Measurements from ENCODE around the gene CTBP2. TPM values are rescaled to one million over a fixed set of nuclear protein-coding genes. Genes with fewer than 3 reads are reported as not detected.

CTBP2 gene
- total and polyA plus RNA-seq, 10 of the 15 experiments (the other 5 are each of a cell fraction or from before 2014, with no cell fraction given), result 0.02 to 0.72 (median 0.06) TPM; not detected in 2

DNA sequence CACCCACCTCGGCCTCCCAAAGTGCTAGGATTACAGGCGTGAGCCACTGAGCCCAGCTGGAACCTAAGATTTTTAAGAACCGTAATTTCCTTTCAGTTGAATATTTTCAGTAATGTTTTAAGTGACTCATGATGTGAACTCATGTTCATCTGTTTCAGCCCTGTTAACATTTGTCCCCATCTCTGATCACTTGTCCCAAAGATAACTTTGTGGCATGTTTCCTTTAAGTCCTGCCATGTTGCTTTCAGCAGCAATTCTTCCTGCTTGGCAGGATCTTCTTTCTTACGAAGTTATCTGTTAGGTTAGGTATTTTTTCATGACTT is 199.2 kb downstream of the CTBP2 start:
- Histone ChIP-seq H3K4me1 (ENCODE audit: control insufficient read depth, insufficient read depth, low read length) (peaks cover 17% of the 10 kb centered on the region), H2AFZ (ENCODE audit: control insufficient read depth, low read depth, low read length) (no peak overlapping the region), H3K27ac (ENCODE audit: control insufficient read depth, insufficient read depth) (peak overlapping the region; percentile 9; the same call in 1 of the 2 replicates), H3K27me3 (replicated peaks in 1 of 2; ENCODE audit: control insufficient read depth in 2 of 2, insufficient read depth in 2 of 2, low read length in 1 of 2) (no peaks in the 10 kb centered on the region), H3K36me3 (ENCODE audit: control insufficient read depth in 2 of 2, insufficient read depth in 2 of 2, low read length in 1 of 2) (no peaks in the 10 kb centered on the region), H3K9me3 (replicated peaks; ENCODE audit: control insufficient read depth, insufficient read depth, low read length) (no peaks in the 10 kb centered on the region), H3K4me2 (ENCODE audit: control insufficient read depth, insufficient read depth) (no peak overlapping the region; the same call in 1 of the 2 replicates), H3K79me2 (ENCODE audit: control insufficient read depth, insufficient read depth, low read length) (peaks cover 15% of the 10 kb centered on the region), H3K9ac (ENCODE audit: control insufficient read depth, insufficient read depth, low read length) (no peak overlapping the region), H3K4me3 (no peak overlapping the region), H4K20me1 (ENCODE audit: control insufficient read depth, insufficient read depth) (no peaks in the 10 kb centered on the region)
- ChIA-PET SMC1A (ENCODE audit: uncharacterized antibody, unreplicated experiment) (interaction anchor here (1.0 to 1.6 kb wide), 2 partner anchors 9 to 15 kb away, joined by 3 to 6 read pairs; no protein-coding TSS in a partner anchor), CTCF (interaction anchor here (1.4 kb wide), 1 partner anchor 32 kb away, joined by 4 read pairs; no protein-coding TSS in a partner anchor), POLR2A (no interaction called here), RAD21 (ENCODE audit: unreplicated experiment) (interaction anchor here (1.7 kb wide), 1 partner anchor 10 kb away, joined by 5 read pairs; no protein-coding TSS in a partner anchor)
- in situ Hi-C loops (cut with MboI) (no loop called here), intact Hi-C loops (cut with micrococcal nuclease; ENCODE audit: unreplicated experiment) (loop anchor here (5.0 kb wide), 1 partner anchor 44 kb away; no protein-coding TSS in a partner anchor)
- DNase-seq (ENCODE audit: low read depth, low spot score), result no peak
- BruUV-seq (replicated peaks), result no TSS peak
- FAIRE-seq, result no peak
- TF ChIP-seq WRNIP1 (IDR thresholded peaks at IDR 0.05; ENCODE audit: borderline replicate concordance, low read depth, low read length), result no peak
- TF ChIP-seq ZNF384 (IDR thresholded peaks at IDR 0.05; ENCODE audit: borderline replicate concordance, low read depth, low read length), result no peak
- no peak for TF ChIP-seq HDAC6 (IDR thresholded peaks at IDR 0.05; ENCODE audit: unreplicated experiment)
- no peak for TF ChIP-seq PML (IDR thresholded peaks at IDR 0.05; ENCODE audit: low read length)
- no peak for TF ChIP-seq ETV6 (conservative IDR thresholded peaks at IDR 0.05 in 1 of 2, IDR thresholded peaks at IDR 0.05 in 1 of 2; ENCODE audit: borderline replicate concordance in 1 of 2, low read depth in 1 of 2)
- no peak for TF ChIP-seq NR2C1 (IDR thresholded peaks at IDR 0.05)
- WGBS (ENCODE audit: insufficient coverage, insufficient replicate concordance, low lambda C conversion rate, missing lambda C conversion rate), result 81% methylated on average over 4 of the region's 4 CpGs
- 0 out of 3 replicates have a peak, but pooled peaks have one; percentile 22 for ATAC-seq

GRCh38 chr10:124959564-124959963 is 200.8 kb downstream of the CTBP2 start:
- intact Hi-C loops (cut with micrococcal nuclease; ENCODE audit: unreplicated experiment), result no loop called here
- in situ Hi-C loops (cut with MboI), result no loop called here
- ATAC-seq (no peak), DNase-seq (ENCODE audit: low read depth, low spot score) (no peak), FAIRE-seq (no peak)
- no peaks in the 10 kb centered on the region for H4K20me1 ChIP-seq (ENCODE audit: control insufficient read depth, insufficient read depth)
- H2AFZ ChIP-seq (ENCODE audit: control insufficient read depth, low read depth, low read length), result no peak overlapping the region
- H3K4me2 ChIP-seq (ENCODE audit: control insufficient read depth, insufficient read depth), result no peak overlapping the region
- no peak overlapping the region for H3K27ac ChIP-seq (ENCODE audit: control insufficient read depth, insufficient read depth)
- ChIA-PET POLR2A (interaction anchor here (0.5 kb wide), 1 partner anchor 29 kb away, joined by 4 read pairs; no protein-coding TSS in a partner anchor), CTCF (interaction anchor here (0.5 to 1.8 kb wide), 5 partner anchors 10 to 788 kb away, joined by 3 to 5 read pairs (median 3); no protein-coding TSS in a partner anchor), RAD21 (ENCODE audit: unreplicated experiment) (no interaction called here), SMC1A (ENCODE audit: uncharacterized antibody, unreplicated experiment) (interaction anchor here (2.8 kb wide), 1 partner anchor 12 kb away, joined by 13 read pairs; no protein-coding TSS in a partner anchor)
- TF ChIP-seq, protein P1, sequence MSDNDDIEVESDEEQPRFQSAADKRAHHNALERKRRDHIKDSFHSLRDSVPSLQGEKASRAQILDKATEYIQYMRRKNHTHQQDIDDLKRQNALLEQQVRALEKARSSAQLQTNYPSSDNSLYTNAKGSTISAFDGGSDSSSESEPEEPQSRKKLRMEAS (IDR thresholded peaks at IDR 0.05; ENCODE audit: low read depth, low read length), result no peak
- TF ChIP-seq SREBF2 (IDR thresholded peaks at IDR 0.05; ENCODE audit: low read length), result no peak
- no peak for TF ChIP-seq ZBED1 (IDR thresholded peaks at IDR 0.05; ENCODE audit: borderline replicate concordance)
- TF ChIP-seq USF2 (IDR thresholded peaks at IDR 0.05; ENCODE audit: borderline replicate concordance, low read depth, low read length), result no peak
- TF ChIP-seq LARP7 (IDR thresholded peaks at IDR 0.05), result no peak
- H3K9ac ChIP-seq (ENCODE audit: control insufficient read depth, insufficient read depth, low read length), result no peak overlapping the region
- H3K9me3 ChIP-seq (replicated peaks; ENCODE audit: control insufficient read depth, insufficient read depth, low read length), result no peaks in the 10 kb centered on the region
- BruUV-seq (replicated peaks), result no TSS peak
- H3K27me3 ChIP-seq (replicated peaks in 1 of 2; ENCODE audit: control insufficient read depth in 2 of 2, insufficient read depth in 2 of 2, low read length in 1 of 2), result no peaks in the 10 kb centered on the region
- H3K4me3 ChIP-seq, result no peak overlapping the region
- peaks cover 17% of the 10 kb centered on the region for H3K4me1 ChIP-seq (ENCODE audit: control insufficient read depth, insufficient read depth, low read length)
- H3K36me3 ChIP-seq (ENCODE audit: control insufficient read depth in 2 of 2, insufficient read depth in 2 of 2, low read length in 1 of 2), result no peaks in the 10 kb centered on the region
- peaks cover 17% of the 10 kb centered on the region for H3K79me2 ChIP-seq (ENCODE audit: control insufficient read depth, insufficient read depth, low read length)
- 100% methylated on average over 3 of the region's 3 CpGs for WGBS (ENCODE audit: insufficient coverage, insufficient replicate concordance, low lambda C conversion rate, missing lambda C conversion rate)

Data from GM12878 (cell line).